Astrocyte of the spinal cord (primary cell): ENCODE data around the gene IRX1.

Source experiments
- DNase-seq: peaks from one replicate; pipeline ENCODE4 v3.0.0; 2011; ENCODE audit warnings: low read depth, low spot score
- H3K4me3 ChIP-seq: 2 replicates; pipeline ENCODE4 v1.5.1; 2011; ENCODE audit warnings: low read depth, mild to moderate bottlenecking, low read length, moderate library complexity
- CTCF ChIP-seq: IDR thresholded peaks from 2 replicates; pipeline ENCODE4 v1.5.1; 2012; ENCODE audit warnings: low read depth, mild to moderate bottlenecking, low read length, inconsistent platforms
- in situ Hi-C: cut with HindIII; loops from 2 replicates; pipeline ENCODE4 v1.10.0; 2017; ENCODE audit warnings: low sequenced_read_pairs

Gene IRX1

GRCh38 chr5:3615829-3616228 is 20.2 kb downstream of the IRX1 start:
- no peak for DNase-seq
- in situ Hi-C loops: no loop called here
- H3K4me3 ChIP-seq: no peak overlapping the region
- TF ChIP-seq CTCF: no peak

GRCh38 chr5:3619579-3619978 is 23.9 kb downstream of the IRX1 start:
- in situ Hi-C loops: no loop called here
- no peak for TF ChIP-seq CTCF
- no peak overlapping the region for H3K4me3 ChIP-seq
- no peak for DNase-seq

GRCh38 chr5:3622961-3623360 is 27.3 kb downstream of the IRX1 start:
- in situ Hi-C loops: no loop called here
- TF ChIP-seq CTCF: no peak
- H3K4me3 ChIP-seq: no peak overlapping the region
- no peak for DNase-seq

- DNase-seq: no peak
- no peak overlapping the region for H3K4me3 ChIP-seq
- TF ChIP-seq CTCF: no peak
- in situ Hi-C loops: no loop called here
These were observed 30.0 kb downstream of the IRX1 start for GRCh38 chr5:3625626-3626025.

GRCh38 chr5:3634061-3634460 is 38.4 kb downstream of the IRX1 start:
- TF ChIP-seq CTCF: no peak
- no peak overlapping the region for H3K4me3 ChIP-seq
- in situ Hi-C loops: no loop called here
- no peak for DNase-seq

GRCh38 chr5:3639175-3639574 is 43.5 kb downstream of the IRX1 start:
- in situ Hi-C loops: no loop called here
- no peak for TF ChIP-seq CTCF
- no peak overlapping the region for H3K4me3 ChIP-seq
- no peak for DNase-seq

GRCh38 chr5:3642231-3642630 is 46.6 kb downstream of the IRX1 start:
- H3K4me3 ChIP-seq: no peak overlapping the region
- DNase-seq: no peak
- no peak for TF ChIP-seq CTCF
- in situ Hi-C loops: no loop called here
